ENCODE results near the gene TBC1D1.

DNA sequence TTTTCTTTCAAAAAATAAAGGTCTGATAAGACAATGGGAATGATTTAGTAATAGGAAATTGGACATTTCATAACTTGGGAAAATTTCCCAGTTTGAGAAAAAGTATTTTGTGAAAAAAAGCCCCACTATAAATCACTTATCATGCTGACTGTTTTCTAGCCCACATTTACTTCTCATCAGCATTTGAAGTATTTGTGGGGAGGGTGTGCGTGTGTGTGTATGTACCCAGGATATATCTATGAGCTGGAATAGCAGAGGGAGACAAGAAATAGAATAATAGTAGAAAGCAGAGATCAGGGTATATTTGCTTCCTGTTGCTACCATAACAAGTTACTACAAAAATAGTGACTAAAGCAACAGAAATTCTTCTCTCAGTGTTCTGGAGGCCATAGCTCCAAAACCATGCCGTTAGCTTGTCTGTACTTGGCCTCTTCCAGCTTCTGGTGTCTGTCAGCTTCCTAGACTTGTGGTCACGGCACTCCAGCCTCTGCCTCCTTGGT is 209.1 kb downstream of the TBC1D1 start:
- no peak for TF ChIP-seq HDAC2 (IDR thresholded peaks at IDR 0.05; ENCODE audit: borderline replicate concordance in 1 of 2, low read depth in 2 of 2, low read length in 2 of 2)
- no peak for TF ChIP-seq POLR2A (IDR thresholded peaks at IDR 0.05; ENCODE audit: control extremely low read depth in 1 of 2, low read depth in 2 of 2, low read length in 2 of 2)
- no peak for TF ChIP-seq RXRA (IDR thresholded peaks at IDR 0.05; ENCODE audit: insufficient read depth, low read depth, low read length)
- TF ChIP-seq ATF3 (IDR thresholded peaks at IDR 0.05; ENCODE audit: insufficient read depth, low read depth, low read length) = no peak
- no peak for TF ChIP-seq EGR1 (IDR thresholded peaks at IDR 0.05; ENCODE audit: borderline replicate concordance, low read depth, low read length)
- TF ChIP-seq, protein P1, sequence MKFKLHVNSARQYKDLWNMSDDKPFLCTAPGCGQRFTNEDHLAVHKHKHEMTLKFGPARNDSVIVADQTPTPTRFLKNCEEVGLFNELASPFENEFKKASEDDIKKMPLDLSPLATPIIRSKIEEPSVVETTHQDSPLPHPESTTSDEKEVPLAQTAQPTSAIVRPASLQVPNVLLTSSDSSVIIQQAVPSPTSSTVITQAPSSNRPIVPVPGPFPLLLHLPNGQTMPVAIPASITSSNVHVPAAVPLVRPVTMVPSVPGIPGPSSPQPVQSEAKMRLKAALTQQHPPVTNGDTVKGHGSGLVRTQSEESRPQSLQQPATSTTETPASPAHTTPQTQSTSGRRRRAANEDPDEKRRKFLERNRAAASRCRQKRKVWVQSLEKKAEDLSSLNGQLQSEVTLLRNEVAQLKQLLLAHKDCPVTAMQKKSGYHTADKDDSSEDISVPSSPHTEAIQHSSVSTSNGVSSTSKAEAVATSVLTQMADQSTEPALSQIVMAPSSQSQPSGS (IDR thresholded peaks at IDR 0.05; ENCODE audit: low read length) = no peak
- no peak for TF ChIP-seq CEBPB (IDR thresholded peaks at IDR 0.05; ENCODE audit: low read depth, low read length)
- no peak for TF ChIP-seq RAD21 (IDR thresholded peaks at IDR 0.05 in 1 of 2, conservative IDR thresholded peaks at IDR 0.05 in 1 of 2; ENCODE audit: low read depth in 2 of 2, low read length in 2 of 2)
- TF ChIP-seq EP300 (IDR thresholded peaks at IDR 0.05; ENCODE audit: borderline replicate concordance in 1 of 2, low read depth in 2 of 2, low read length in 2 of 2) = no peak
- no peak for TF ChIP-seq TEAD4 (IDR thresholded peaks at IDR 0.05; ENCODE audit: low read depth, low read length)
